Endometrial microvascular endothelial cells (primary cell): ENCODE results near the gene CAV1. TPM values are rescaled to one million over a fixed set of nuclear protein-coding genes. Genes with fewer than 3 reads are reported as not detected.

Source experiments
- in situ Hi-C: cut with HindIII; loops from 2 replicates; pipeline ENCODE4 v1.10.0; 2017; ENCODE audit warnings: low sequenced_read_pairs, low pct_unique_long_range_greater_than_20kb; ENCODE audit errors: inconsistent ontology term
- total RNA-seq: library from RNA; depleted of rRNA; stranded (reverse); fragments of >200 nt; gene quantifications from one replicate; pipeline ENCODE4 v1.2.3, GENCODE V29; 2015; ENCODE audit errors: inconsistent ontology term

CAV1 gene
- total RNA-seq, 1 donor from 2014 or later, result 1,728 TPM

- in situ Hi-C loops, result no loop called here
These were observed 67.2 kb downstream of the CAV1 start for GRCh38 chr7:116592041-116592355.

DNA sequence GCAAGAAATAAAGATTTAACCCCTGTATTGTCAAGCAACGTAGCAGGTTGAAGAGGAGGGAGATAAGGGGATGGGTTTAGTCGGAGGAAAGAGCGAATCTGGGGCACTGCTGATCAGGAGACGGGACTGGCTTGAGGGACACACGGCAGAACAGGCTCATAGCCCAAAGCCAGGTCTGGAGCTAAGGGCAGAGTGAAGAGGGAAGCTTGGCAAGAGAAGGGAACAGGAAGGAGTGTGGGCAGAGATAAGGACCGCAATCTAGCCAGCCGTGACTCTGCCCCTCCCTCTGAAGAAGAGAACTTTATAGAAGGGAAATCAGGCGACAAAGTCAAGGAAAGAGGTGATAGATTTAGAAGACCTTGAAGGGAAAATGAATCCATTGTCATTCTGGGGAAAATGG lies 67.6 kb downstream of the CAV1 start:
- in situ Hi-C loops, result no loop called here

- in situ Hi-C loops, result no loop called here
These were observed 68.7 kb downstream of the CAV1 start for GRCh38 chr7:116593359-116594075.

DNA sequence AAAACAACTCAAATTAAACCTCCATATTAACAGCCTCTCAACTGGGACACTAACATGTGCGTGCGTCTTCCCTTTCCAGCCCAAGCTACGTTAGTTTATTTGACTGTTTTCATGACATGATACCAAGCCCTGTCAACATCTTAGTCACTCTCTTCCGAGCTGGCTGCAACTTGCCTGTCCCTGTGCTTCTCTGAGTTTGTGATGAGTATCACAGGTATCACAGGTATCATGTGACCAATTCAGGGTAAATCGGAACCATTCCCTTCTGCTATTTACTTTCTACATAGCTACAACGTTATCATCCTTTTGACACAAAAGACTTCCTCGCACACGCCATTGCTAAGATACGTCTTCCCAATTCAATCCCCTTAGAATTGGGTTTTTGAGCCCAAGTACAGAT lies 70.2 kb downstream of the CAV1 start:
- in situ Hi-C loops, result no loop called here

- in situ Hi-C loops, result no loop called here
These were observed 72.5 kb downstream of the CAV1 start for GRCh38 chr7:116597384-116597783.

DNA sequence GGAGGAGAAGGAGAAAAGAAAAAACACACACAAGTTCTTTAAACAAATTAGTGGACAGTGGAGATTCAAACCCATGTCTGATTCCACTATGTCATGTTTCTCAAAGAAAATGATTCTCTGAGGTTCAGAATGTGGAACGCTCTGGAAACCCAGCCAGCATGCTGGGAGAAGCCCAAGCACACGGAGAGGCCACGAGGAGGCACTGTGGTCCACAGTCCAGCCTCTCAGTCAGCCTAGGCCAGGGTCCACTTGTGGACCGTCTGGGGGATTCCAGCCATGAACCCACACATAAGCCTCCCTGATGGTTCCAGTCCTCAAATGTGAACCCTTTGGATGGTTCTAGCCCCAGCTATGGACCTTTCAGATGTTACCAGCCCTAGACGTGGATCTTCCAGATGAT lies 73.4 kb downstream of the CAV1 start:
- in situ Hi-C loops, result no loop called here

- in situ Hi-C loops, result no loop called here
These were observed 74.0 kb downstream of the CAV1 start for GRCh38 chr7:116598861-116599260.

DNA sequence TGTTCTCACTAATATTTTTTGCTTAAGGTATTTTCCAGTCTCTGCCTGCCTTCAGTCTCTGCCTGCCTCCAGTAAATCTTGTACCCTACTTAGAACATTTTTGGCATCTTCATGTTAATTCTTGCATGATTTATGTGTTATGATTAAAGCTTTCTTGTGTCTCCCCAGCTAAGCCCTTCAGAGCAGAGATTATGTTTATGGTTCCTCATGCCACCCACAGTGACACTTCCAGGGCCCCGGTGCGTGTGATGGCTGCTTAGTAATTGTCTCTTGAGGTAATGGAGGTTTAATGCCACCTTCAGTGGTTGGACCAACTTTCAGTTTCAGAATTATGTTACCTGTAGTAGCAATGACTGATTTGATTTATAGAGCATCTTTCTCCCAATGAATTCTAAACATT lies 76.6 kb downstream of the CAV1 start:
- in situ Hi-C loops, result no loop called here

DNA sequence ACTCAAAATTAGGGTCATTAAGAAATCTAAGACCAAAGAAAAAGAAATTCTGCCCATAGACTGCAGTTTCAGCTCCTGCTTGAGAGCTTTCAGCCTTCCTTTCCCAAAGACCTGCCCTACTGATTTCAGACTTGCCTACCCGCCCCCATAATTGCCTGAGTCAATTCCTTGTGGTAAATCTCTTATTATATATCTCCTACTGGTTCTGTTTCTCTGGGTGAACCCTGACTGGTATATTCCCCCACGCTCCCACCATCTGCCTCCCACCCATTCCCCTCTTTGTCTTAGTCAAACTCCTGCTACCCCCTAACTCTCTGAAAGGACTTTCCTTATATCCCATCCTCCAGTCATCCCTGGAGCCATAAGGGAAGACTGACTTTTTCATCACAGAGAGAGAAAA lies 82.5 kb downstream of the CAV1 start:
- in situ Hi-C loops, result no loop called here

- in situ Hi-C loops, result no loop called here
These were observed 85.4 kb downstream of the CAV1 start for GRCh38 chr7:116610210-116610609.

DNA sequence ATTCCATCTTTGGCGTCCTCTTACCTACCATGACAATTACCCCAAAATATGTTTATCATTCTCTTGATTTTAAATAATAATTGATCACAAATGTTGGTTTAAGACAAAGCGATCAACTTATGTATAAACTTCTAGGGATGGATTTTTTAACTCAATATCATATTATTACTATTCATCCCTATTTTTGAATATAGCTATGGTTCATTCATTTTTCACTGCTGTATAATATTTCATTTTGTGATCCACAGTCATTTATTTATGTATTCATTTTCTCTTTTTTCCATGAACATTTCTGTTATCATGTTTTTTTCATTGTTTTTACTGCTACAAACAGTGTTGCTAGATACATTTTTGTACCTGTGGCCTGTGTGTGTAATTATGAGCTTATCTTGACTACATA lies 85.9 kb downstream of the CAV1 start:
- in situ Hi-C loops, result no loop called here

Other genes starting within 250 kb of the CAV1 start
- gene CAV2, start 25.3 kb upstream of the CAV1 start, total RNA-seq, result 340 TPM
- 32.7 TPM for gene MET, start 147.2 kb downstream of the CAV1 start, total RNA-seq